Activated T-helper 1 cell treated with Interleukin-2 at 50 U/mL for 16 hours (primary cell): Measurements from ENCODE around the gene TRIM29.

ENCODE experiments used
- DNase-seq: peaks from one replicate; pipeline ENCODE4 v3.0.0-alpha.2; 2020; ENCODE audit warnings: low read depth

TRIM29 gene

GRCh38 chr11:120062561-120062930 is 75.4 kb downstream of the TRIM29 start:
- no peak for DNase-seq

- no peak for DNase-seq
Observed at GRCh38 chr11:120061761-120062560, 76.0 kb downstream of the TRIM29 start.
